CD14-positive monocyte (primary cell): ENCODE data around the gene PNLIPRP2. TPM values are rescaled to one million over a fixed set of nuclear protein-coding genes. Genes with fewer than 3 reads are reported as not detected.

Experiments used
- DNase-seq, 3 donors: peaks; one replicate each; pipeline ENCODE4 v3.0.0-alpha.2; 2011 to 2022
- H2AFZ ChIP-seq: 2 replicates; pipeline ENCODE4 v1.6.0; 2012; ENCODE audit warnings: mild to moderate bottlenecking, low read depth, low read length, inconsistent platforms; ENCODE audit not compliant: insufficient read depth, poor library complexity, severe bottlenecking
- H3K27ac ChIP-seq, 2 donors: 1 replicate in 1 of 2; 2 replicates in 1 of 2; pipeline ENCODE4 v1.5.1; 2012 to 2013; ENCODE audit warnings: low read length in 2 of 2, control low read depth in 1 of 2, inconsistent platforms in 1 of 2, low read depth in 1 of 2, mild to moderate bottlenecking in 1 of 2
- H3K27me3 ChIP-seq, 2 donors: one replicate each; pipeline versions ENCODE4 v1.6.0 to v1.6.1; 2011 to 2013; ENCODE audit warnings: low read length in 2 of 2; ENCODE audit not compliant: control insufficient read depth in 2 of 2, insufficient read depth in 2 of 2
- H3K36me3 ChIP-seq, 2 donors: replicated peaks in 1 of 2; 1 replicate in 1 of 2; 2 replicates in 1 of 2; pipeline versions ENCODE4 v1.5.1 to v1.6.1; 2012 to 2013; ENCODE audit warnings: low read length in 2 of 2, control low read depth in 1 of 2, inconsistent platforms in 1 of 2, mild to moderate bottlenecking in 1 of 2; ENCODE audit not compliant: insufficient read depth in 2 of 2, control insufficient read depth in 1 of 2
- H3K4me1 ChIP-seq, 2 donors: 1 replicate in 1 of 2; 2 replicates in 1 of 2; pipeline versions ENCODE4 v1.5.1 to v1.6.1; 2012 to 2013; ENCODE audit warnings: low read length in 2 of 2, control low read depth in 1 of 2, inconsistent platforms in 1 of 2, mild to moderate bottlenecking in 1 of 2, moderate library complexity in 1 of 2; ENCODE audit not compliant: insufficient read depth in 2 of 2, control insufficient read depth in 1 of 2
- H3K4me2 ChIP-seq: replicated peaks from 2 replicates; pipeline ENCODE3; 2012; ENCODE audit warnings: low read length, moderate library complexity, mild to moderate bottlenecking; ENCODE audit not compliant: poor library complexity, severe bottlenecking; ENCODE audit errors: extremely low read depth
- H3K4me3 ChIP-seq, 3 experiments: fragments of 200-600 bp in 1 of 3; sonication (generic) in 1 of 3; replicated peaks in 1 of 3; 1 replicate in 2 of 3; 2 replicates in 1 of 3; pipeline ENCODE4 v1.5.1; 2011 to 2013; ENCODE audit warnings: low read length in 3 of 3, mild to moderate bottlenecking in 3 of 3, control low read depth in 2 of 3, low read depth in 2 of 3, inconsistent platforms in 1 of 3, moderate library complexity in 1 of 3
- H3K79me2 ChIP-seq: 2 replicates; pipeline ENCODE4 v1.6.0; 2012; ENCODE audit warnings: mild to moderate bottlenecking, control low read depth, inconsistent platforms, low read length, moderate library complexity; ENCODE audit not compliant: insufficient read depth
- H3K9ac ChIP-seq: 2 replicates; pipeline ENCODE4 v1.6.0; 2017; ENCODE audit warnings: low read length, mild to moderate bottlenecking; ENCODE audit not compliant: insufficient read depth, poor library complexity, severe bottlenecking
- H3K9me3 ChIP-seq, 2 donors: replicated peaks in 1 of 2; 1 replicate in 1 of 2; 2 replicates in 1 of 2; pipeline versions ENCODE4 v1.5.1 to v1.6.1; 2012 to 2013; ENCODE audit warnings: low read length in 2 of 2, control low read depth in 1 of 2; ENCODE audit not compliant: control insufficient read depth in 1 of 2, insufficient read depth in 1 of 2
- H4K20me1 ChIP-seq: 2 replicates; pipeline ENCODE4 v1.6.0; 2012; ENCODE audit warnings: mild to moderate bottlenecking, low read length, control low read depth, moderate library complexity; ENCODE audit not compliant: insufficient read depth
- H3K27ac Mint-ChIP-seq, 7 donors: one replicate each; pipeline ENCODE4 v1.8.0; 2020; ENCODE audit warnings: mild to moderate bottlenecking in 7 of 7, mixed read lengths in 7 of 7, moderate library complexity in 6 of 7, inconsistent platforms in 2 of 7
- H3K27me3 Mint-ChIP-seq, 3 donors: one replicate each; pipeline ENCODE4 v1.8.0; 2021 to 2022; ENCODE audit warnings: low read depth in 3 of 3, mild to moderate bottlenecking in 3 of 3, mixed read lengths in 3 of 3, moderate library complexity in 3 of 3, inconsistent platforms in 1 of 3
- H3K36me3 Mint-ChIP-seq, 2 donors: one replicate each; pipeline ENCODE4 v1.8.0; 2020; ENCODE audit warnings: mixed read lengths in 2 of 2, inconsistent platforms in 1 of 2, mild to moderate bottlenecking in 1 of 2
- H3K4me1 Mint-ChIP-seq: one replicate; pipeline ENCODE4 v1.8.0; 2020; ENCODE audit warnings: mild to moderate bottlenecking, mixed read lengths
- H3K4me3 Mint-ChIP-seq, 2 donors: one replicate each; pipeline ENCODE4 v1.8.0; 2020; ENCODE audit warnings: mild to moderate bottlenecking in 2 of 2, mixed read lengths in 2 of 2, moderate library complexity in 1 of 2
- H3K9me3 Mint-ChIP-seq, 7 donors: one replicate each; pipeline ENCODE4 v1.8.0; 2020 to 2022; ENCODE audit warnings: mixed read lengths in 7 of 7, mild to moderate bottlenecking in 6 of 7, moderate library complexity in 6 of 7, inconsistent platforms in 2 of 7
- WGBS: methylation state at CpG from one replicate; pipeline ENCODE4 v1.1.5; 2013; ENCODE audit warnings: missing lambda C conversion rate; ENCODE audit not compliant: insufficient coverage; 5-methylcytosine and 5-hydroxymethylcytosine counted together
- intact Hi-C, 2 donors: fragments of 100-400 bp; cut with micrococcal nuclease; formaldehyde crosslinking; loops; one replicate each; pipeline versions ENCODE4 v1.15.0 to v1.15.1; 2023
- polyA plus RNA-seq, 3 donors: library from polyadenylated mRNA; depleted of rRNA in 1 of 3; unstranded in 2 of 3; stranded (reverse) in 1 of 3; fragments of 300-500 nt in 2 of 3; fragments of >200 nt in 1 of 3; fragmentation: Illumina TruSeq in 2 of 3; gene quantifications; 1 replicate in 2 of 3; 2 replicates in 1 of 3; pipeline ENCODE4 v1.2.3, GENCODE V29; 2012 to 2021
- TF ChIP-seq, protein P1 (sequence below): fragments of 200-600 bp; IDR thresholded peaks from one replicate; pipeline ENCODE4 v1.8.0; 2022; ENCODE audit warnings: antibody characterized with exemption, mild to moderate bottlenecking

Gene PNLIPRP2
- polyA plus RNA-seq, 3 donors: not detected

DNA sequence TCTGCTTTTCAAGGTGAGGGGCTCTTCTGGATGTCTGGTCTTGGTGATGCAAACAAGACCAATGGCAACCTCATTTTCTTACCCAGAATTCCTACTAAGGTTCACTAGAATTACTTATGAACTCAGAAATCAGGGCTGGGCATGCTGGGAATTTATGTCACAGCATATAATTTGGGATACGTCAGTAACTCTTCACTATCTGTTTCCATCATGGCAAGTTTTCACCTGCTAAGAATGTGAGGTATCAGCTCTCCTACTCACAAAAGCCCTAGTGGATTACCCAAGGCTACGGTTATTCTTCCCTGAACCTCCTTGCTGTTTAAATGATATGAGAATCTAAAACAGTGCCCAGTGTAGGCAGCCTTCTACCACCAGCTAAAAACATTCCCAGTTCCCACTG lies 53.1 kb downstream of the PNLIPRP2 start:
- DNase-seq: no peak
- Histone ChIP-seq H2AFZ (no peak overlapping the region), H3K4me2 (no peak overlapping the region), H3K27me3 (peaks cover 0 to 9% of the 10 kb centered on the region in 2 donors), H3K9me3 (no peaks in the 10 kb centered on the region), H3K4me1 (no peaks in the 10 kb centered on the region), H3K27ac (no peak overlapping the region), H4K20me1 (no peaks in the 10 kb centered on the region), H3K9ac (no peak overlapping the region), H3K79me2 (no peaks in the 10 kb centered on the region), H3K4me3 (no peak overlapping the region), H3K36me3 (no peaks in the 10 kb centered on the region)
- TF ChIP-seq, protein P1, sequence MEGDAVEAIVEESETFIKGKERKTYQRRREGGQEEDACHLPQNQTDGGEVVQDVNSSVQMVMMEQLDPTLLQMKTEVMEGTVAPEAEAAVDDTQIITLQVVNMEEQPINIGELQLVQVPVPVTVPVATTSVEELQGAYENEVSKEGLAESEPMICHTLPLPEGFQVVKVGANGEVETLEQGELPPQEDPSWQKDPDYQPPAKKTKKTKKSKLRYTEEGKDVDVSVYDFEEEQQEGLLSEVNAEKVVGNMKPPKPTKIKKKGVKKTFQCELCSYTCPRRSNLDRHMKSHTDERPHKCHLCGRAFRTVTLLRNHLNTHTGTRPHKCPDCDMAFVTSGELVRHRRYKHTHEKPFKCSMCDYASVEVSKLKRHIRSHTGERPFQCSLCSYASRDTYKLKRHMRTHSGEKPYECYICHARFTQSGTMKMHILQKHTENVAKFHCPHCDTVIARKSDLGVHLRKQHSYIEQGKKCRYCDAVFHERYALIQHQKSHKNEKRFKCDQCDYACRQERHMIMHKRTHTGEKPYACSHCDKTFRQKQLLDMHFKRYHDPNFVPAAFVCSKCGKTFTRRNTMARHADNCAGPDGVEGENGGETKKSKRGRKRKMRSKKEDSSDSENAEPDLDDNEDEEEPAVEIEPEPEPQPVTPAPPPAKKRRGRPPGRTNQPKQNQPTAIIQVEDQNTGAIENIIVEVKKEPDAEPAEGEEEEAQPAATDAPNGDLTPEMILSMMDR: no peak
- H3K27ac Mint-ChIP-seq: no peak overlapping the region
- H3K9me3 Mint-ChIP-seq: no peaks in the 10 kb centered on the region
- no peaks in the 10 kb centered on the region for H3K36me3 Mint-ChIP-seq
- intact Hi-C loops: no loop called here
- H3K4me3 Mint-ChIP-seq: no peak overlapping the region
- WGBS: 100% methylated on average over 1 of the region's 2 CpGs
- H3K27me3 Mint-ChIP-seq: peaks cover 15 to 30% (median 17%) of the 10 kb centered on the region in 3 donors
- H3K4me1 Mint-ChIP-seq: no peaks in the 10 kb centered on the region

DNA sequence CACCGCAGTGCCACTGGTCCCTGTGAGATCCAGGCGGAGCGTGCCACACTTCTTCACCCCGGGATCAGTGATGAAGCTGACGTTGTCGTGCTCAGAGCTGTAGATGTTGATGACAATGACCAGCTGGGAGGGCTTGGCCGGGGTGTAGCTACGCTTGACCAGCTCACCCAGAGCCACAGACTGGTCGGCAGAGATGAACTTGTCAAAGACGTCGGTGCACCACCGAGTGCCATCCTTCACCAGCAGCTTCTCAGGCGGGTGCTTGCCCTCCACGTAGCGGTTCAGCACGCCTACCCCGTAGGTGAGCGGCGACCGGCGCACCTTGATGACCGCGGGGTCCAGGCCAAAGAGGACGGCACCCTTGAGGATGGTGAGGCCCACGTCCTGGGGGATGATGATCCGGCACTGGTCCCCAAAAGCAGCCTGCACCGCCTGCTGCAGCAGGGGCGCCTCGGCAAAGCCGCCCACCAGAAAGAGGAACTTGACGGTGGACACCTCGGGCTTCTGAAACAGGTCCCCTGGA lies 54.2 kb downstream of the PNLIPRP2 start:
- Histone ChIP-seq H3K4me2 (no peak overlapping the region), H3K4me1 (no peaks in the 10 kb centered on the region), H4K20me1 (no peaks in the 10 kb centered on the region), H3K9ac (no peak overlapping the region), H3K27ac (no peak overlapping the region), H3K9me3 (no peaks in the 10 kb centered on the region), H2AFZ (no peak overlapping the region), H3K79me2 (no peaks in the 10 kb centered on the region), H3K36me3 (no peaks in the 10 kb centered on the region), H3K27me3 (peaks cover 0 to 9% of the 10 kb centered on the region in 2 donors), H3K4me3 (no peak overlapping the region)
- TF ChIP-seq, protein P1: no peak
- Mint-ChIP-seq H3K4me3 (no peak overlapping the region), H3K9me3 (no peaks in the 10 kb centered on the region), H3K27me3 (peaks cover 11 to 25% (median 14%) of the 10 kb centered on the region in 3 donors), H3K27ac (no peak overlapping the region), H3K4me1 (no peaks in the 10 kb centered on the region), H3K36me3 (no peaks in the 10 kb centered on the region)
- no peak for DNase-seq
- intact Hi-C loops: no loop called here
- WGBS: 81% methylated on average over 32 of the region's 32 CpGs
